ENCODE results near the gene ACAA1.

Gene ACAA1

GRCh38 chr3:38129058-38129457 is 7.9 kb downstream of the ACAA1 start:
- no peak for DNase-seq (ENCODE audit: low read depth)
- no peak overlapping the region for H3K4me3 ChIP-seq (replicated peaks; ENCODE audit: low read depth, low read length)
- TF ChIP-seq, protein P1, sequence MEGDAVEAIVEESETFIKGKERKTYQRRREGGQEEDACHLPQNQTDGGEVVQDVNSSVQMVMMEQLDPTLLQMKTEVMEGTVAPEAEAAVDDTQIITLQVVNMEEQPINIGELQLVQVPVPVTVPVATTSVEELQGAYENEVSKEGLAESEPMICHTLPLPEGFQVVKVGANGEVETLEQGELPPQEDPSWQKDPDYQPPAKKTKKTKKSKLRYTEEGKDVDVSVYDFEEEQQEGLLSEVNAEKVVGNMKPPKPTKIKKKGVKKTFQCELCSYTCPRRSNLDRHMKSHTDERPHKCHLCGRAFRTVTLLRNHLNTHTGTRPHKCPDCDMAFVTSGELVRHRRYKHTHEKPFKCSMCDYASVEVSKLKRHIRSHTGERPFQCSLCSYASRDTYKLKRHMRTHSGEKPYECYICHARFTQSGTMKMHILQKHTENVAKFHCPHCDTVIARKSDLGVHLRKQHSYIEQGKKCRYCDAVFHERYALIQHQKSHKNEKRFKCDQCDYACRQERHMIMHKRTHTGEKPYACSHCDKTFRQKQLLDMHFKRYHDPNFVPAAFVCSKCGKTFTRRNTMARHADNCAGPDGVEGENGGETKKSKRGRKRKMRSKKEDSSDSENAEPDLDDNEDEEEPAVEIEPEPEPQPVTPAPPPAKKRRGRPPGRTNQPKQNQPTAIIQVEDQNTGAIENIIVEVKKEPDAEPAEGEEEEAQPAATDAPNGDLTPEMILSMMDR (IDR thresholded peaks at IDR 0.05; ENCODE audit: low read length, missing control alignments): no peak

- no peak overlapping the region for H3K4me3 ChIP-seq (replicated peaks; ENCODE audit: low read depth, low read length)
- no peak for DNase-seq (ENCODE audit: low read depth)
- TF ChIP-seq, protein P1 (IDR thresholded peaks at IDR 0.05; ENCODE audit: low read length, missing control alignments): no peak
Observed at GRCh38 chr3:38128303-38128655, 8.6 kb downstream of the ACAA1 start.

- TF ChIP-seq, protein P1 (IDR thresholded peaks at IDR 0.05; ENCODE audit: low read length, missing control alignments): no peak
- no peak overlapping the region for H3K4me3 ChIP-seq (replicated peaks; ENCODE audit: low read depth, low read length)
- DNase-seq (ENCODE audit: low read depth): no peak
Observed at GRCh38 chr3:38127611-38128302, 9.2 kb downstream of the ACAA1 start.

GRCh38 chr3:38126121-38126892 is 10.6 kb downstream of the ACAA1 start:
- TF ChIP-seq, protein P1 (IDR thresholded peaks at IDR 0.05; ENCODE audit: low read length, missing control alignments): no peak
- H3K4me3 ChIP-seq (replicated peaks; ENCODE audit: low read depth, low read length): no peak overlapping the region
- DNase-seq (ENCODE audit: low read depth): no peak

- no peak overlapping the region for H3K4me3 ChIP-seq (replicated peaks; ENCODE audit: low read depth, low read length)
- DNase-seq (ENCODE audit: low read depth): no peak
- TF ChIP-seq, protein P1 (IDR thresholded peaks at IDR 0.05; ENCODE audit: low read length, missing control alignments): no peak
Observed at GRCh38 chr3:38125305-38126120, 11.4 kb downstream of the ACAA1 start.

GRCh38 chr3:38124324-38125122 is 12.4 kb downstream of the ACAA1 start:
- no peak for DNase-seq (ENCODE audit: low read depth)

More at GRCh38 chr3:38124324-38125122, 12.4 kb downstream of the ACAA1 start:
- TF ChIP-seq, protein P1 (IDR thresholded peaks at IDR 0.05; ENCODE audit: low read length, missing control alignments): no peak
- no peak overlapping the region for H3K4me3 ChIP-seq (replicated peaks; ENCODE audit: low read depth, low read length)

Data from fibroblast of pulmonary artery (primary cell).